GM19238 (cell line): ENCODE data around the gene ZNF341.

Experiments used
- DNase-seq: peaks from one replicate; pipeline ENCODE4 v3.0.0; 2011; ENCODE audit warnings: low spot score; ENCODE audit not compliant: insufficient read length

Gene ZNF341

GRCh38 chr20:33701629-33702450 lies 30.0 kb upstream of the ZNF341 start:
- DNase-seq: no peak

- DNase-seq: no peak
Observed at GRCh38 chr20:33702861-33703260, 28.9 kb upstream of the ZNF341 start.

GRCh38 chr20:33703498-33704137 lies 28.2 kb upstream of the ZNF341 start:
- no peak for DNase-seq

GRCh38 chr20:33704197-33704924 lies 27.4 kb upstream of the ZNF341 start:
- no peak for DNase-seq

- DNase-seq: no peak
Observed at GRCh38 chr20:33707668-33708067, 24.1 kb upstream of the ZNF341 start.

GRCh38 chr20:33709398-33709797 lies 22.4 kb upstream of the ZNF341 start:
- no peak for DNase-seq

- no peak for DNase-seq
Observed at GRCh38 chr20:33709905-33710541, 21.8 kb upstream of the ZNF341 start.

GRCh38 chr20:33710681-33711445 lies 20.9 kb upstream of the ZNF341 start:
- no peak for DNase-seq

GRCh38 chr20:33711446-33711738 lies 20.4 kb upstream of the ZNF341 start:
- no peak for DNase-seq

- no peak for DNase-seq
Observed at GRCh38 chr20:33713865-33714367, 17.9 kb upstream of the ZNF341 start.

GRCh38 chr20:33716498-33716897 lies 15.3 kb upstream of the ZNF341 start:
- no peak for DNase-seq

GRCh38 chr20:33719277-33719988 lies 12.4 kb upstream of the ZNF341 start:
- DNase-seq: no peak

- peak; percentile 91 for DNase-seq
Observed at GRCh38 chr20:33719989-33720709, 11.6 kb upstream of the ZNF341 start, which contains the start of gene PXMP4. TSS of gene PXMP4 (minus strand) at chr20:33720310. CDS start at chr20:33720207, 103 bp downstream.

- no peak for DNase-seq
Observed at GRCh38 chr20:33721391-33722140, 10.2 kb upstream of the ZNF341 start.

- no peak for DNase-seq
Observed at GRCh38 chr20:33724439-33725094, 7.2 kb upstream of the ZNF341 start.

- DNase-seq: no peak
Observed at GRCh38 chr20:33725607-33726264, 6.1 kb upstream of the ZNF341 start.

- DNase-seq: no peak
Observed at GRCh38 chr20:33727115-33727479, 4.7 kb upstream of the ZNF341 start.

GRCh38 chr20:33727806-33728205 lies 4.0 kb upstream of the ZNF341 start:
- no peak for DNase-seq
